Muscle of arm (tissue), 12 donors: ENCODE data around the gene C17orf78. TPM values are rescaled to one million over a fixed set of nuclear protein-coding genes. Genes with fewer than 3 reads are reported as not detected.
"Not testable (repeated sequence)": the region's sequence is repeated elsewhere in the genome, so short reads cannot be mapped to it uniquely, and the experiment has no call there.

ENCODE experiments used
- DNase-seq: peaks from one replicate; pipeline ENCODE4 v3.0.0-alpha.2; 2013
- polyA plus RNA-seq, 12 donors: library from polyadenylated mRNA; unstranded; fragments of 120-200 nt; gene quantifications; one replicate each; pipeline ENCODE4 v1.2.1, GENCODE V29; 2013; ENCODE audit not compliant: insufficient read length in 12 of 12

The C17orf78 gene
- polyA plus RNA-seq, 12 donors: 0.12 to 0.29 (median 0.19) TPM; not detected in 7

GRCh38 chr17:37385474-37385990 is 9.7 kb downstream of the C17orf78 start:
- DNase-seq: no peak

DNA sequence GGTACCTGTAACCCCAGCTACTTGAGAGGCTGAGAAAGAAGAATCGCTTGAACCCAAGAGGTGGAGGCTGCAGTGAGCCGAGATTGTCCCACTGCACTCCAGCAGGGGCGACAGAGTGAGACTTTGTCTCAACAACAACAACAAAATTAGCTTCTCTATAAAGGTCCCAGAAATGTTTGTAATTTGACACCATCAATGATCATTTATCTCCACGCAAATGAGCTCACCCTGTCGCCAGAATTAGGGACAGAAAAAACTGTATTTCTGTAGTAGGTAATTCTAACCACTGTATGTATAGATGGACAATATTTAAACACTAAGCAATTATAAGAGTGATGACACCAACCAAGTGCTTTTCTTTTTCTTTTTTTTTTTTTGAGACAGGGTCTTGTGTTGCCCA is 10.7 kb downstream of the C17orf78 start:
- no peak for DNase-seq

GRCh38 chr17:37388266-37388665 is 12.5 kb downstream of the C17orf78 start:
- DNase-seq: no peak

GRCh38 chr17:37389160-37389559 is 13.4 kb downstream of the C17orf78 start:
- DNase-seq: no peak

DNA sequence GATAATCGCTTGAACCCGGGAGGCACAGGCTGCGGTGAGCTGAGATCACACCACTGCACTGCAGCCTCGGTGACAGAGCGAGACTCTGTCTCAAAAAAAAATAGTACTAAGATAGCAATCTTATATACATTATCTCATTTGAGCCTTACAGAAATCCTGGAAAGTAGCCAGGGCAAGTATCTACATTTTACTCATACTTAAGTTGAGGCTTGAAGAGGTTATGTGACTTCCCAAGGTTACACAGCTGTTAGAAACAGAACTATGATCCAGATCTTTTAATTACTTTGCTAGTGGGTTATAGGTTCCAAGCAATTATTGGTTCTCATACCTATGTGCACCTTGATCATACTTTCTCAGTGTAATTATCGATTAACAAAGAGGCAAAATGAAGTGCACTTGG is 15.4 kb downstream of the C17orf78 start:
- no peak for DNase-seq

DNA sequence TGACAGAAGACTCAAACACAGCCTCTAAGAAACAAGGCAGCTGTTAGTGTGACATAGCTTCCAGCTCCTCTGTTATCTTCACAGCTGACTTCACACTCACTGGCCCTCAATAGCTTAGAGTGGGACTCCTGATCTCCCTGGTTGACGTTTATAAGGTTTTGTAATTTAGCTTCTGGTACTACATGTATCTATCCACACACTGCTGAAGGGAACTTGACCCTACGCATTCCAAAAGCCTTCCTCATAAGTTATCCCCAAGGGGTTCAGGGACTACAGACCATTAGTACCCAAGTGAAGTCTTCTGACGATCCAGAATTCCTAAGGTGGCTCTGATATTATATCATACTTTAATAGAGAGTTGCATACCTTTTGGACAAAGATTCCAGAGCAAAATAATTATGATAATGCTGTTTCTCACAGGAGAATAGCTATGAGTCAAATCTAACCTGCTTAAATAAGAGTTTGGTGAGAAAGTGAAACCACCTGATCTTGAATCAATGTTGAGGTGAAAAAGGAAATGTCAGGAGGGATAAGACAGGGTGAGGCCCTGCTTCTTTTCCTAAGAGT is 16.3 kb downstream of the C17orf78 start:
- DNase-seq: no peak

DNA sequence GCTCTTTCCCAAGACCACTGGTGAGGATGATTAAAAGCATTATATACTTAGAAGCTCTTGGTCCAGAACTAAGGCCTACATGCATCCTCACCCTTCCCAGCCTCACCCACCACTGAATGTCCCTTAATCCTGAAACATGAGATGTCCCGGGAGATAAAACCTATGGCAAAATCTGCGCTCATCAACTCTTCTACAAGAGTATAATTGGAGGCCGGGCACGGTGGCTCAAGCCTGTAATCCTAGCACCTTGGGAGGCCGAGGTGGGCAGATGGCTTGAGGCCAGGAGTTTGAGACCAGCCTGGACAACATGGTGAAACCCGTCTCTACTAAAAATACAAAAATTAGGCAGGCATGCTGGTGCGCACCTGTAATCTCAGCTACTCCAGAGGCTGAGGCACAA is 17.6 kb downstream of the C17orf78 start:
- DNase-seq: no peak

GRCh38 chr17:37399265-37399803 is 23.5 kb downstream of the C17orf78 start:
- no peak for DNase-seq

DNA sequence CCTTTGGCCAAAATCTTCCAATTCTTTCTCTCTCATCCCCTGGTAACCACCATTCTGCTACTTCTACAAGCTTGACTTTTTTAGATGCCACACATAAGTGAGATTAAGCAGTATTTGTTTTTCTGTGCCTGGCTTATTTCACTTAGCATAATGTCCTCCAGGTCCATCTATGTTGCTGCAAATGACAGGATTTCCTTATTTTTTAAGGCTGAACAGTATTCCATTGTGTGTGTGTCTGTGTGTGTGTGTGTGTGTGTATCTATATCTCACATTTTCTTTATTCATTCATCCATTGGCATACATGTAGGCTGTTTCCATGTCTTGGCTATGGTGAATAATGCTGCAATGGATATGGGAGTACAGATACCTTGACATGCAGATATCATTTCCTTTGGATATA is 24.7 kb downstream of the C17orf78 start:
- DNase-seq: no peak

GRCh38 chr17:37405522-37405921 is 29.7 kb downstream of the C17orf78 start:
- DNase-seq: not testable (repeated sequence)

GRCh38 chr17:37405955-37406634 is 30.3 kb downstream of the C17orf78 start:
- no peak for DNase-seq

DNA sequence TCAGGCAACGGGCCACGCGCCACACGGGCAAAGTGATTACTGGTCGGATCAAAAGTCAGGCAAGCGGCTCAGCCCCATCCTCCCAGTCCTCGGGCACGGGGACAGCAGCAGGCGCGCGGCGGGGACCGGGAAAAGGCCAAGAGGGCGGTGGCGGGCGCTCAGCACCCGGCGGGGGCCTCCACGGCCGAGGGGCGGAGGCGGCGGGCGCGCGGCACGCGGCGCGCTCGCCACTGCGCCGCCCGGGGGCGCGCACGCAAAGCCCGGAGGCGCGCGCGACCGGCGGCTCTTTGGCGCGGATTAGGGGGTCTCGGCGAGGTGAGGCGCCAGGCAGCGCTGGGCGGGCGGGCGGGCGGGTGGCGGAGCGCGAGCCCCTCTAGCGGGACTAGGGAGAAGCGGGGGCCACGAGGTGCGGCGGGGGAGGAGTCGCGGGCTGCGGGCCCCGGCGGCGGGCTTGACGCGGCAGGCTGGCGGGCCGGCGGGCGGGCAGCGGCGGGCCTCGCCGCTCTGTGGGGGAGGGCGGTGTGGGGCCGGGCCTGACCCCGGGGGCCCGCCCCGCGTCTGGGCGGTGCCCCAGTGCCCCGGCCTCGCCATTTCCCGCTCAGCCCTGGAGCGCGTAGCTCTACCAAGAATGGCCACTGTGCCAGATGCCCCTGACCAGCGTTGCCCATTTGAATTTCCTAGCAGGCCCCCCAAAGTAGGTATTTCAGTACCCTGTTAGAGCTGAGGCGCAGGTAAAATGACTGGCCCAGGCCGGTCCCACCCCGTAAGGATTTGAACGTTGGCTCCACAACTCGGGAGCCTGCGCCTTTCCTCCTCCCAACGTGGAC is 31.1 kb downstream of the C17orf78 start, which contains the start of the genes ACACA and TADA2A:
Gene ACACA (minus strand): TSS at position 202 of the 827 bp plus-strand sequence. CDS start 537 bp downstream, outside the sequence.
Gene TADA2A (plus strand): TSS at position 252 of the 827 bp plus-strand sequence. CDS start 4,480 bp downstream, outside the sequence.
- DNase-seq: peak; percentile 77

- DNase-seq: not testable (repeated sequence)
Measured at GRCh38 chr17:37408145-37408479, 32.3 kb downstream of the C17orf78 start.

DNA sequence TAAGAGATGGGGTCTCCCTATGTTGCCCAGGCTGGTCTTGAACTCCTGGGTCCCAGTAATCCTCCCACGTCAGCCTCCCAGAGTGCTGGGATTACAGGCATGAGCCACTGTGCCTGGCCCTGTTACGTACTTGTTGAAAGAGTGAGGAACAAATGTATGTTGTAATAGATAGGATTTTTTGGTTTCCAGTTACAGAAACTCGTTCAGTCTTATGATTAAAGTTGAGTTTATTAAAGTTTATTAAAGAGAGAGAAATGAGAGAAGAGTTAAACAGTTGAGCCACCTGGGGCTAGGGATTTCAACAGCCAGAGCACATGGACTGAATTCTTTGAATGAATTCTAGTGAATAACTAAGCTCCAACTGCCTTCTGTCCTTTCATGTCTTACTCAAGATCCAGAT is 34.6 kb downstream of the C17orf78 start:
- no peak for DNase-seq

DNA sequence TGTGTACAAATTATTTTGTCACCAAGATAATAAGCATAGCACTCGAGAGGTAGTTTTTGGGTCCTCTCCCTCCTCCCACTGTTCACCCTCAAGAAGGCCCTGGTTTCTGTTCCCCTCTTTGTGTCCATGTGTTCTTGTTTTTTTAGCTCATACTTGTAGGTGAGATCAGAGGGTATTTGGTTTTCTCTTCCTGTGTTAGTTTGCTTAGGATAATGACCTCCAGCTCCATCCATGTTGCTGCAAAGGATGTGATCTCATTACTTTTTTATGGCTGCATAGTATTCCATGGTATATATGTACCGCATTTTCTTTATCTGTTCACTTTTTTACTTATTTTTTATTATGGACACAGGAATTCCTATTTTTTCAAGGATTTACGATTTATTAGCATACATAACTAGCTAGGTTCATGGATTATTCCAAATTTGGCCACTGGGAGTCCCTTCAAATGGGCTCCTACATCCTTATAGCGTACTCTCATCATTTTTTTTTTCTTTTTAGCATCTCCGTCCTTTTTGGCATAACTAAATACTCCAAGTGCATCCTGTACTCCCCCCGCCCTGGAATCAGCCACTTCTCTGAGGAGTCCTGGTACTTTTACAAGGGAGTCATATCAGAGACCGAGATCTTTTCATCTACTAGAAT is 38.2 kb downstream of the C17orf78 start:
- DNase-seq: no peak

DNA sequence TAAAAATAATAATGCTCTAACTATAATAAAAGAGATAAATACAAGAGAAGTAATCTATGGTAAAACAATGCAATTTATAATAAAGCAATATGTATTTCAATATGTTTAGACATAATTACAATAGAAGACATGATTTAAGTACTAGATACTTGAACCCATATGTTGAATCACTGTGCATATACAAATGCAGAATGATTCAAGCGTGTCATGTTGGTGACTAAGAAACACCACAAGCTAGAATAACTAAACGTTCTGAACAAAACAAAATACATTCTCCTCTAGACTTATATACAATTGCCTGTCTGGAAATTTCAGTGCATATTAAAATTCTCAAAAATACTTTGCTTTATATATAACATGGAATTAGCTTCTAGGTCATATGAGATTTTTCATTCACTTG is 42.1 kb downstream of the C17orf78 start:
- no peak for DNase-seq

GRCh38 chr17:37422971-37423625 is 47.3 kb downstream of the C17orf78 start:
- no peak for DNase-seq

GRCh38 chr17:37425268-37425667 is 49.5 kb downstream of the C17orf78 start:
- DNase-seq: no peak

- DNase-seq: no peak
Measured at GRCh38 chr17:37429039-37429438, 53.3 kb downstream of the C17orf78 start.

DNA sequence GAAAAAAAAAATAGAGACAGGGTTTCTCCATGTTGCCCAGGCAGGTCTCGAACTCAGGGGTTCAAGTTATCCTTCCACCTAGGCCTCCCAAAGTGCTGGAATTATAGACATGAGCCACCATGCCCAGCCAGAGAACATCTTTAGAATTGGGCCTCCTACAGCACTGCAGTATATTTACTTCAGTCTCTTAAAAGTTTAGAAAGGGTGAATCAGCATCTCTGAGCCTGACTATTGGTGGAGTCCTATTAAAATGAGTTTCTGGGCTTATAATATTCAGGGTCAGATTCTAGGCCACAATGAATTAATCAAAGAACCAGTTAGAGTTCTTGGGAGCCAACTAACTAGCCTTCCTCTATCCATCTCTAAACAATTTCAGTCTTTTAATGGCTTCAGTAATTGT is 53.7 kb downstream of the C17orf78 start:
- no peak for DNase-seq

GRCh38 chr17:37430051-37430627 is 54.4 kb downstream of the C17orf78 start:
- no peak for DNase-seq
